Right lobe of liver (tissue), 4 donors: Measurements from ENCODE around the gene UPB1.

Experiments used
- CTCF ChIP-seq, 4 donors: fragments of 200-600 bp in 3 of 4; fragments of 450-650 bp in 1 of 4; IDR thresholded peaks; one replicate each; pipeline versions ENCODE4 v1.5.1 to v1.8.0; 2016 to 2022; ENCODE audit warnings: antibody characterized with exemption in 4 of 4, mild to moderate bottlenecking in 2 of 4
- POLR2A ChIP-seq: fragments of 450-650 bp; IDR thresholded peaks from one replicate; pipeline ENCODE4 v1.6.1; 2017; ENCODE audit warnings: antibody characterized with exemption, mild to moderate bottlenecking
- donor health status: DM: no; HTN: no; CAD: no.
- donor health status: DM: no; HTN: no; CAD: no.
- donor health status: DM: no; HTN: yes; CAD: no.

DNA sequence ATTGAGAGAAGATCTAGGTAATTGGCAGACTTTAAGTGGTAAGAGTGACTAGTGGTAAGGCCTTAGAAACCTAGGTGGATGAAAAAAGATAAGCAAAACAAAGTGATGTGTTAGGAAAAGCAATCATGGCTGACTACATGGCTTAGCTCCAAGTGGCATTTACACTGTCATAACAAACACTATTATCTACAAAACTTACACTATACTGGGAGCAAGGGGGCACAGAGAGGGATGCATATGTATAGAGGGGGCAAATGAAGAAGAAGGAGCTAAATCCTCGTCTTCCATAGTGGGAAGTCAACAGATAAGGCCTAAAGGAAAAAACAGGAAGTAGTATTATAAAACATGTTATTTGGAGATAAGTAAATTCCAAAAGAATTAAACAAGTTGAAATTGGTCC lies 35.2 kb upstream of the UPB1 start:
- no peak for TF ChIP-seq POLR2A
- TF ChIP-seq CTCF (IDR thresholded peaks at IDR 0.05), result no peak
